Renal cortex interstitium (tissue), 11 donors: ENCODE data around the gene CHL1. TPM values are rescaled to one million over a fixed set of nuclear protein-coding genes. Genes with fewer than 3 reads are reported as not detected.
A peak's percentile ranks its signal among the peaks of the same experiment; 100 is the strongest.
"Not testable (repeated sequence)": the region's sequence is repeated elsewhere in the genome, so short reads cannot be mapped to it uniquely, and the experiment has no call there.

Experiments used
- DNase-seq, 11 donors: peaks; one replicate each; pipeline ENCODE4 v3.0.0-alpha.2; 2013; ENCODE audit warnings: low read depth in 9 of 11, low spot score in 4 of 11; ENCODE audit errors: extremely low read depth in 1 of 11
- polyA plus RNA-seq, 3 donors: library from polyadenylated mRNA; unstranded; fragments of 120-200 nt; gene quantifications; one replicate each; pipeline ENCODE4 v1.2.1, GENCODE V29; 2013; ENCODE audit not compliant: insufficient read length in 3 of 3

Gene CHL1
- polyA plus RNA-seq, 3 donors: 17.1 to 27.7 (median 19.2) TPM

GRCh38 chr3:356952-357351 lies 160.4 kb downstream of the CHL1 start:
- DNase-seq: peak in 5 of 11 donors; percentile 33 to 61 (median 39)

GRCh38 chr3:359672-360071 lies 163.1 kb downstream of the CHL1 start:
- no peak for DNase-seq

- DNase-seq: no peak
These were observed 166.2 kb downstream of the CHL1 start for GRCh38 chr3:362681-363338.

GRCh38 chr3:364287-364686 lies 167.7 kb downstream of the CHL1 start:
- no peak for DNase-seq

- DNase-seq: peak in 1 of 11 donors; percentile 60
These were observed 168.7 kb downstream of the CHL1 start for GRCh38 chr3:365268-365667.

- DNase-seq: not testable (repeated sequence)
These were observed 169.7 kb downstream of the CHL1 start for GRCh38 chr3:366253-366652.

GRCh38 chr3:373193-373779 lies 176.7 kb downstream of the CHL1 start:
- no peak for DNase-seq

GRCh38 chr3:374459-374858 lies 177.9 kb downstream of the CHL1 start:
- DNase-seq: no peak

GRCh38 chr3:377158-377561 lies 180.6 kb downstream of the CHL1 start:
- no peak for DNase-seq

- no peak for DNase-seq
These were observed 184.2 kb downstream of the CHL1 start for GRCh38 chr3:380801-381200.

GRCh38 chr3:385151-385550 lies 188.6 kb downstream of the CHL1 start:
- no peak for DNase-seq

- no peak for DNase-seq
These were observed 198.2 kb downstream of the CHL1 start for GRCh38 chr3:394775-395174.

GRCh38 chr3:396293-396692 lies 199.7 kb downstream of the CHL1 start:
- no peak for DNase-seq

GRCh38 chr3:399647-400046 lies 203.1 kb downstream of the CHL1 start:
- no peak for DNase-seq

GRCh38 chr3:403826-404225 lies 207.3 kb downstream of the CHL1 start:
- no peak for DNase-seq

- no peak for DNase-seq
These were observed 212.4 kb downstream of the CHL1 start for GRCh38 chr3:409011-409410.

GRCh38 chr3:411226-411625 lies 214.7 kb downstream of the CHL1 start:
- no peak for DNase-seq

- peak in 1 of 11 donors; percentile 7 for DNase-seq
These were observed 217.5 kb downstream of the CHL1 start for GRCh38 chr3:414063-414462.

- no peak for DNase-seq
These were observed 221.8 kb downstream of the CHL1 start for GRCh38 chr3:418239-418929.

GRCh38 chr3:420584-420983 lies 224.0 kb downstream of the CHL1 start:
- DNase-seq: no peak

- no peak for DNase-seq
These were observed 228.5 kb downstream of the CHL1 start for GRCh38 chr3:425079-425478.
